Measurements from ENCODE around the gene KRT28. TPM values are rescaled to one million over a fixed set of nuclear protein-coding genes. Genes with fewer than 3 reads are reported as not detected.

Gene KRT28, protein sequence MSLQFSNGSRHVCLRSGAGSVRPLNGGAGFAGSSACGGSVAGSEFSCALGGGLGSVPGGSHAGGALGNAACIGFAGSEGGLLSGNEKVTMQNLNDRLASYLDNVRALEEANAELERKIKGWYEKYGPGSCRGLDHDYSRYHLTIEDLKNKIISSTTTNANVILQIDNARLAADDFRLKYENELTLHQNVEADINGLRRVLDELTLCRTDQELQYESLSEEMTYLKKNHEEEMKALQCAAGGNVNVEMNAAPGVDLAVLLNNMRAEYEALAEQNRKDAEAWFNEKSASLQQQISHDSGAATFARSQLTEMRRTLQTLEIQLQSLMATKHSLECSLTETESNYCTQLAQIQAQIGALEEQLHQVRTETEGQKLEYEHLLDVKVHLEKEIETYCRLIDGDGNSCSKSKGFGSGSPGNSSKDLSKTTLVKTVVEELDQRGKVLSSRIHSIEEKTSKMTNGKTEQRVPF
- total RNA-seq: not detected

- H3K4me3 Mint-ChIP-seq: no peak within 1 kb of the TSS
- H3K4me1 Mint-ChIP-seq: peaks cover 4% of the 10 kb centered on the region
- H3K9me3 Mint-ChIP-seq: no peaks in the 10 kb centered on the region
- no peak within 1 kb of the TSS for H3K27ac Mint-ChIP-seq
- DNase-seq: no peak
- no peaks in the 10 kb centered on the region for H3K36me3 Mint-ChIP-seq
- H3K27me3 Mint-ChIP-seq: peaks cover 36% of the 10 kb centered on the region
Measured at GRCh38 chr17:40799859-40800258, at the start of gene KRT28. TSS of gene KRT28 (minus strand) at chr17:40799959. CDS start at chr17:40799893, 66 bp downstream.

DNA sequence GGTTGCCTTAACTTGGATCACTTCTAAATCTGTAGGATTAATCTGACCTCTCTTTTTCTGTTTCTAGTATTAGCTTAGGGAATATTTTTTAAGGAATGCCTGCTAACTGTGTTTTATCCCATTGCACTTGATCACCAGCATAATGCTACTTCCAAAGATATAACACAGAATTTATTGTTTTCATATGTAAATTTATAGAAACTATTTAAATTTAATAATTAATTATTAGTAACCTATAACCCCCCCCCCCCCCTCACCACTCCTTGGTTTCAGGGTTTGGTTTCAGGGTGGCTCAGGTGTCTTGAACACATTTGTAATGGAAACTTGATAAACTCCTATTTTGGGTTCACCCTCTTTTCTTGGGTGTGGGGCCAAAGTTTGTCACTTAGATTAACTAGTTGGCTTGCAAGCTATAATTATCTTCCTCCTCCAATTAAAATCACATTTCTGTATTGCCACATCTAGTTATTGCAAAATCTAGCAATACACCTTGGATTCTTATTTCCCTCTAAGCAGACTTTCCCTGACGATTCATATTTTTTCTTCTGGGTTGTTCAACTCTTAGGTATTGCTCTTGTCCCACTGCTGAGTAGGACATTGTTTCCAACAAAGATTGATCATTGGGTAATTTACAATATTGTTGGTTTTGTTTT is 49.0 kb upstream of the KRT28 start:
- H3K27me3 Mint-ChIP-seq: peaks cover 20% of the 10 kb centered on the region

GRCh38 chr17:40846515-40847144 is 46.9 kb upstream of the KRT28 start:
- no peak overlapping the region for H3K27ac Mint-ChIP-seq
- DNase-seq: no peak
- no peak overlapping the region for H3K4me3 Mint-ChIP-seq
- H3K36me3 Mint-ChIP-seq: no peaks in the 10 kb centered on the region
- H3K9me3 Mint-ChIP-seq: no peaks in the 10 kb centered on the region
- peaks cover 16% of the 10 kb centered on the region for H3K27me3 Mint-ChIP-seq
- H3K4me1 Mint-ChIP-seq: no peaks in the 10 kb centered on the region

More for the DNA sequence above, 49.0 kb upstream of the KRT28 start:
- Mint-ChIP-seq H3K4me1 (no peaks in the 10 kb centered on the region), H3K36me3 (no peaks in the 10 kb centered on the region), H3K4me3 (no peak overlapping the region), H3K9me3 (no peaks in the 10 kb centered on the region), H3K27ac (no peak overlapping the region)
- DNase-seq: no peak

GRCh38 chr17:40844671-40845107 is 44.9 kb upstream of the KRT28 start:
- Mint-ChIP-seq H3K4me3 (no peak overlapping the region), H3K9me3 (no peaks in the 10 kb centered on the region), H3K36me3 (no peaks in the 10 kb centered on the region), H3K27me3 (peaks cover 16% of the 10 kb centered on the region), H3K4me1 (no peaks in the 10 kb centered on the region), H3K27ac (no peak overlapping the region)
- DNase-seq: no peak

DNA sequence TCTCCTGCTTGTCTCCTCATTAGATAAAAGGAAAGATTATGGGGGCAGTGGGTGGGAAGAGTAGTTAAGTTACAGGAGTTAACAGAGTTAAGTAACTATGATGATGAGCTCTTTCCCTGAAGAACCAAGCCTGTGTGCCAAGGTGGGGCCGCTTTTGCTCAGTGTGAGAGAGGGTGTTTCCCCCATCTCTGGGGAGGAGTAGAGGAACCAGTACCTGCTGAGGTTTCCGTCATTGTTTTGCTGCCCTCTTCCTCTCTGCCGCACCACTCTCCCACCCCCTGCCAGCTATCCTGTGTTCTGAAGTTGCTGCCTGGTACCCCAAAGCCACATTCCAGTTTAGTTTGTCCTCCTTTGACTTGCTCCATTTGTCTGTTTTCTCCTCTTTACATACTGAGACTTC is 43.5 kb upstream of the KRT28 start:
- DNase-seq: no peak
- Mint-ChIP-seq H3K27ac (no peak overlapping the region), H3K9me3 (no peaks in the 10 kb centered on the region), H3K27me3 (peaks cover 16% of the 10 kb centered on the region), H3K4me1 (no peaks in the 10 kb centered on the region), H3K4me3 (no peak overlapping the region), H3K36me3 (no peaks in the 10 kb centered on the region)

GRCh38 chr17:40841246-40841645 is 41.5 kb upstream of the KRT28 start:
- DNase-seq: no peak
- no peak overlapping the region for H3K27ac Mint-ChIP-seq
- H3K9me3 Mint-ChIP-seq: no peaks in the 10 kb centered on the region
- peaks cover 16% of the 10 kb centered on the region for H3K27me3 Mint-ChIP-seq
- no peaks in the 10 kb centered on the region for H3K36me3 Mint-ChIP-seq
- no peak overlapping the region for H3K4me3 Mint-ChIP-seq
- no peaks in the 10 kb centered on the region for H3K4me1 Mint-ChIP-seq

- H3K36me3 Mint-ChIP-seq: peaks cover 2% of the 10 kb centered on the region
- no peak overlapping the region for H3K4me3 Mint-ChIP-seq
- H3K27ac Mint-ChIP-seq: no peak overlapping the region
- DNase-seq: no peak
- H3K27me3 Mint-ChIP-seq: no peaks in the 10 kb centered on the region
- H3K4me1 Mint-ChIP-seq: no peaks in the 10 kb centered on the region
- H3K9me3 Mint-ChIP-seq: no peaks in the 10 kb centered on the region
Measured at GRCh38 chr17:40839194-40839593, 39.4 kb upstream of the KRT28 start.

GRCh38 chr17:40836020-40836419 is 36.3 kb upstream of the KRT28 start:
- H3K4me3 Mint-ChIP-seq: no peak overlapping the region

GRCh38 chr17:40833882-40834281 is 34.1 kb upstream of the KRT28 start:
- H3K36me3 Mint-ChIP-seq: peaks cover 10% of the 10 kb centered on the region
- no peaks in the 10 kb centered on the region for H3K27me3 Mint-ChIP-seq

More at GRCh38 chr17:40836020-40836419, 36.3 kb upstream of the KRT28 start:
- H3K4me1 Mint-ChIP-seq: peaks cover 5% of the 10 kb centered on the region
- no peak for DNase-seq
- peaks cover 2% of the 10 kb centered on the region for H3K36me3 Mint-ChIP-seq
- no peak overlapping the region for H3K27ac Mint-ChIP-seq
- H3K9me3 Mint-ChIP-seq: no peaks in the 10 kb centered on the region
- no peaks in the 10 kb centered on the region for H3K27me3 Mint-ChIP-seq

GRCh38 chr17:40832840-40833239 is 33.1 kb upstream of the KRT28 start:
- Mint-ChIP-seq H3K27me3 (no peaks in the 10 kb centered on the region), H3K27ac (no peak overlapping the region), H3K4me3 (no peak overlapping the region), H3K4me1 (peaks cover 8% of the 10 kb centered on the region), H3K9me3 (no peaks in the 10 kb centered on the region), H3K36me3 (peaks cover 12% of the 10 kb centered on the region)
- no peak for DNase-seq

More at GRCh38 chr17:40833882-40834281, 34.1 kb upstream of the KRT28 start:
- Mint-ChIP-seq H3K4me3 (no peak overlapping the region), H3K9me3 (no peaks in the 10 kb centered on the region), H3K4me1 (peaks cover 5% of the 10 kb centered on the region), H3K27ac (no peak overlapping the region)
- no peak for DNase-seq

- Mint-ChIP-seq H3K4me3 (no peak overlapping the region), H3K27me3 (peaks cover 6% of the 10 kb centered on the region), H3K9me3 (no peaks in the 10 kb centered on the region)
Measured at GRCh38 chr17:40830085-40830776, 30.5 kb upstream of the KRT28 start.

GRCh38 chr17:40828454-40829044 is 28.8 kb upstream of the KRT28 start:
- DNase-seq: no peak
- H3K9me3 Mint-ChIP-seq: no peaks in the 10 kb centered on the region
- no peak overlapping the region for H3K4me3 Mint-ChIP-seq
- no peak overlapping the region for H3K27ac Mint-ChIP-seq
- H3K36me3 Mint-ChIP-seq: peaks cover 25% of the 10 kb centered on the region
- peaks cover 6% of the 10 kb centered on the region for H3K27me3 Mint-ChIP-seq
- H3K4me1 Mint-ChIP-seq: peaks cover 24% of the 10 kb centered on the region

More at GRCh38 chr17:40830085-40830776, 30.5 kb upstream of the KRT28 start:
- DNase-seq: no peak
- peaks cover 18% of the 10 kb centered on the region for H3K36me3 Mint-ChIP-seq
- peaks cover 19% of the 10 kb centered on the region for H3K4me1 Mint-ChIP-seq
- no peak overlapping the region for H3K27ac Mint-ChIP-seq

GRCh38 chr17:40827746-40828453 is 28.1 kb upstream of the KRT28 start:
- H3K4me1 Mint-ChIP-seq: peaks cover 22% of the 10 kb centered on the region
- peak overlapping the region; percentile 23 for H3K4me3 Mint-ChIP-seq
- H3K9me3 Mint-ChIP-seq: no peaks in the 10 kb centered on the region
- H3K27me3 Mint-ChIP-seq: peaks cover 6% of the 10 kb centered on the region
- DNase-seq: no peak
- H3K36me3 Mint-ChIP-seq: peaks cover 25% of the 10 kb centered on the region
- peak overlapping the region; percentile 12 for H3K27ac Mint-ChIP-seq

DNA sequence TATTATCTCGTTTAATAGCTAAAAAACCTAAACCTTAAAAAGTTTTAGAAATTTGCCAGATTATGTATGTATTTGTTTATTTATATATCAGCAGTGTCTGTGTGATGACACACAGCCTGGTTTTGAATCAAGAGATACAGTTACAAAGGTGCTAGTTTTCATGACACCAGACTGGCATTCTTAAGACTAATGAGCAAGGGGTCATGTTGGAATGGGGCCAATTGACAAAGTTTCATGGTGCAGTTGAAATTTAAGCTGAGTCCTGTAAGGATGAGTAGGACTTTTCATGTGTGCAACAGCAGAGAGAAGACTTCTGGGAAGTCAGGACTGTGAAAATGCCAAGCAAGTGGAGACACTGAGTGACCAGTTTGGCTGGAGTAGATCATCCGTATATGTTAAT is 25.8 kb upstream of the KRT28 start:
- peaks cover 21% of the 10 kb centered on the region for H3K4me1 Mint-ChIP-seq
- DNase-seq: no peak
- H3K27ac Mint-ChIP-seq: no peak overlapping the region
- H3K9me3 Mint-ChIP-seq: no peaks in the 10 kb centered on the region
- peaks cover 33% of the 10 kb centered on the region for H3K36me3 Mint-ChIP-seq
- no peak overlapping the region for H3K4me3 Mint-ChIP-seq
- H3K27me3 Mint-ChIP-seq: peaks cover 6% of the 10 kb centered on the region

Measured in activated naive CD8-positive, alpha-beta T cell treated with anti-CD3 and anti-CD28 coated beads for 36 hours (primary cell).